ENCODE data around the gene CIB2. TPM values are rescaled to one million over a fixed set of nuclear protein-coding genes. Genes with fewer than 3 reads are reported as not detected.

Gene CIB2
- total RNA-seq, 1 donor from 2014 or later: 16.4 TPM

GRCh38 chr15:78092261-78093041, 38.8 kb downstream of the CIB2 start, which contains the start of gene SH2D7:
SH2D7 (plus strand) TSS chr15:78092561; CDS start chr15:78092585, 24 bp downstream.
- Mint-ChIP-seq H3K9me3 (ENCODE audit: unreplicated experiment) (no peaks in the 10 kb centered on the region), H3K27me3 (ENCODE audit: unreplicated experiment) (peaks cover 1% of the 10 kb centered on the region), H3K36me3 (ENCODE audit: low read depth, unreplicated experiment) (peaks cover 4% of the 10 kb centered on the region), H3K4me1 (ENCODE audit: unreplicated experiment) (no peaks in the 10 kb centered on the region), H3K27ac (ENCODE audit: unreplicated experiment) (no peak within 1 kb of the TSS), H3K4me3 (ENCODE audit: unreplicated experiment) (no peak within 1 kb of the TSS)
- no peak for TF ChIP-seq CTCF (IDR thresholded peaks at IDR 0.05; ENCODE audit: unreplicated experiment)
- no peak for DNase-seq (ENCODE audit: low spot score)

GRCh38 chr15:78090422-78091063, 40.7 kb downstream of the CIB2 start:
- H3K4me1 Mint-ChIP-seq (ENCODE audit: unreplicated experiment): no peaks in the 10 kb centered on the region
- peak overlapping the region; percentile 19 for H3K27ac Mint-ChIP-seq (ENCODE audit: unreplicated experiment)
- no peak for DNase-seq (ENCODE audit: low spot score)
- H3K36me3 Mint-ChIP-seq (ENCODE audit: low read depth, unreplicated experiment): peaks cover 4% of the 10 kb centered on the region
- TF ChIP-seq CTCF (IDR thresholded peaks at IDR 0.05; ENCODE audit: unreplicated experiment): no peak
- H3K27me3 Mint-ChIP-seq (ENCODE audit: unreplicated experiment): peaks cover 1% of the 10 kb centered on the region
- H3K9me3 Mint-ChIP-seq (ENCODE audit: unreplicated experiment): no peaks in the 10 kb centered on the region
- no peak overlapping the region for H3K4me3 Mint-ChIP-seq (ENCODE audit: unreplicated experiment)

- TF ChIP-seq CTCF (IDR thresholded peaks at IDR 0.05; ENCODE audit: unreplicated experiment): no peak
- no peak for DNase-seq (ENCODE audit: low spot score)
- H3K27me3 Mint-ChIP-seq (ENCODE audit: unreplicated experiment): peaks cover 1% of the 10 kb centered on the region
- H3K36me3 Mint-ChIP-seq (ENCODE audit: low read depth, unreplicated experiment): peaks cover 4% of the 10 kb centered on the region
- H3K9me3 Mint-ChIP-seq (ENCODE audit: unreplicated experiment): no peaks in the 10 kb centered on the region
- no peak overlapping the region for H3K4me3 Mint-ChIP-seq (ENCODE audit: unreplicated experiment)
- no peaks in the 10 kb centered on the region for H3K4me1 Mint-ChIP-seq (ENCODE audit: unreplicated experiment)
- H3K27ac Mint-ChIP-seq (ENCODE audit: unreplicated experiment): no peak overlapping the region
Measured at GRCh38 chr15:78088773-78089080, 42.5 kb downstream of the CIB2 start.

- H3K4me3 Mint-ChIP-seq (ENCODE audit: unreplicated experiment): no peak overlapping the region
- no peak for DNase-seq (ENCODE audit: low spot score)
- H3K36me3 Mint-ChIP-seq (ENCODE audit: low read depth, unreplicated experiment): peaks cover 4% of the 10 kb centered on the region
- H3K4me1 Mint-ChIP-seq (ENCODE audit: unreplicated experiment): no peaks in the 10 kb centered on the region
- no peak overlapping the region for H3K27ac Mint-ChIP-seq (ENCODE audit: unreplicated experiment)
- no peak for TF ChIP-seq CTCF (IDR thresholded peaks at IDR 0.05; ENCODE audit: unreplicated experiment)
- peaks cover 1% of the 10 kb centered on the region for H3K27me3 Mint-ChIP-seq (ENCODE audit: unreplicated experiment)
- no peaks in the 10 kb centered on the region for H3K9me3 Mint-ChIP-seq (ENCODE audit: unreplicated experiment)
Measured at GRCh38 chr15:78087951-78088772, 43.1 kb downstream of the CIB2 start.
